HepG2 (cell line): ENCODE data around the gene RASIP1. TPM values are rescaled to one million over a fixed set of nuclear protein-coding genes. Genes with fewer than 3 reads are reported as not detected.
A peak's percentile ranks its signal among the peaks of the same experiment; 100 is the strongest.

Source experiments
- ARNT2 ChIP-seq: sonication (generic); formaldehyde crosslinking; IDR thresholded peaks from 2 replicates; pipeline ENCODE4 v1.8.0; 2022; ENCODE audit warnings: mild to moderate bottlenecking, low read depth, missing genetic modification reagents, moderate library complexity
- ATF4 ChIP-seq, 2 experiments: fragments of 450-650 bp in 1 of 2; sonication (generic) in 1 of 2; formaldehyde crosslinking; IDR thresholded peaks; 2 replicates each; pipeline versions ENCODE4 v1.5.0 to v1.8.0; 2020 to 2022; ENCODE audit warnings: mild to moderate bottlenecking in 1 of 2, missing genetic modification reagents in 1 of 2
- CHD2 ChIP-seq: IDR thresholded peaks from 2 replicates; pipeline ENCODE4 v1.6.1; 2011; ENCODE audit warnings: low read depth, low read length, improper control_type of control experiment
- EP300 ChIP-seq, 3 experiments: sonication (generic) in 1 of 3; formaldehyde crosslinking in 1 of 3; IDR thresholded peaks; 2 replicates each; pipeline versions ENCODE4 v1.5.1 to v1.6.1; 2011 to 2020; ENCODE audit warnings: low read depth in 2 of 3, low read length in 2 of 3, borderline replicate concordance in 1 of 3, improper control_type of control experiment in 1 of 3, mild to moderate bottlenecking in 1 of 3, missing genetic modification reagents in 1 of 3, moderate library complexity in 1 of 3
- IRF2 ChIP-seq: IDR thresholded peaks from 2 replicates; pipeline ENCODE4 v1.6.1; 2018; ENCODE audit warnings: missing genetic modification reagents, missing compliant biosample characterization
- KAT8 ChIP-seq: IDR thresholded peaks from 2 replicates; pipeline ENCODE4 v1.6.1; 2016; ENCODE audit warnings: missing genetic modification reagents, missing compliant biosample characterization
- MXI1 ChIP-seq: IDR thresholded peaks from 3 replicates; pipeline ENCODE4 v1.6.1; 2012; ENCODE audit warnings: low read depth, low read length, inconsistent platforms, borderline replicate concordance
- NR2F6 ChIP-seq, 2 experiments: IDR thresholded peaks; 2 replicates each; pipeline ENCODE4 v1.6.1; 2016; ENCODE audit warnings: antibody characterized with exemption in 1 of 2, mild to moderate bottlenecking in 1 of 2
- PHF20 ChIP-seq: sonication (generic); formaldehyde crosslinking; IDR thresholded peaks from 2 replicates; pipeline ENCODE4 v1.5.0; 2020; ENCODE audit warnings: mild to moderate bottlenecking, missing genetic modification reagents
- PHF21A ChIP-seq: sonication (generic); formaldehyde crosslinking; IDR thresholded peaks from 2 replicates; pipeline ENCODE4 v1.5.0; 2020; ENCODE audit warnings: mild to moderate bottlenecking, missing genetic modification reagents
- POLR2AphosphoS5 ChIP-seq: IDR thresholded peaks from 2 replicates; pipeline ENCODE4 v1.6.1; 2012; ENCODE audit warnings: low read depth, low read length
- PREB ChIP-seq: sonication (generic); formaldehyde crosslinking; IDR thresholded peaks from 2 replicates; pipeline ENCODE4 v1.4.0; 2020; ENCODE audit warnings: missing genetic modification reagents
- RARA ChIP-seq: IDR thresholded peaks from 2 replicates; pipeline ENCODE4 v1.6.1; 2016; ENCODE audit warnings: missing genetic modification reagents, missing compliant biosample characterization
- SKI ChIP-seq: fragments of 450-650 bp; IDR thresholded peaks from one replicate; pipeline ENCODE4 v1.6.1; 2018; ENCODE audit warnings: mild to moderate bottlenecking; ENCODE audit not compliant: partially characterized antibody
- SMC3 ChIP-seq: IDR thresholded peaks from 2 replicates; pipeline ENCODE4 v1.6.1; 2011; ENCODE audit warnings: low read length, improper control_type of control experiment
- SNAI1 ChIP-seq: sonication (generic); formaldehyde crosslinking; IDR thresholded peaks from 2 replicates; pipeline ENCODE4 v1.5.0; 2020; ENCODE audit warnings: mild to moderate bottlenecking, missing genetic modification reagents, borderline replicate concordance
- SPEN ChIP-seq: sonication (generic); formaldehyde crosslinking; IDR thresholded peaks from 2 replicates; pipeline ENCODE4 v1.5.1; 2020; ENCODE audit warnings: low read depth, mild to moderate bottlenecking, missing genetic modification reagents
- STAG1 ChIP-seq: sonication (generic); formaldehyde crosslinking; IDR thresholded peaks from 2 replicates; pipeline ENCODE4 v1.4.0; 2020; ENCODE audit warnings: missing genetic modification reagents
- TFDP1 ChIP-seq: IDR thresholded peaks from 2 replicates; pipeline ENCODE4 v1.6.1; 2016; ENCODE audit warnings: missing compliant biosample characterization, missing genetic modification reagents, borderline replicate concordance
- ZNF225 ChIP-seq: sonication (generic); formaldehyde crosslinking; IDR thresholded peaks from 2 replicates; pipeline ENCODE4 v1.4.0; 2020; ENCODE audit warnings: mild to moderate bottlenecking, missing genetic modification reagents
- ZNF276 ChIP-seq: sonication (generic); formaldehyde crosslinking; IDR thresholded peaks from 2 replicates; pipeline ENCODE4 v1.4.0; 2020; ENCODE audit warnings: mild to moderate bottlenecking, low read depth, missing genetic modification reagents
- ZNF761 ChIP-seq: sonication (generic); formaldehyde crosslinking; conservative IDR thresholded peaks from 2 replicates; pipeline ENCODE4 v1.4.0; 2020; ENCODE audit warnings: mild to moderate bottlenecking, missing genetic modification reagents
- polyA plus RNA-seq, 8 experiments: library from polyadenylated mRNA; depleted of rRNA in 3 of 8; stranded (reverse) in 7 of 8; unstranded in 1 of 8; fragments of >200 nt; fragmentation: Illumina TruSeq in 4 of 8; extraction: Trizol in 4 of 8; gene quantifications; 2 replicates each; pipeline versions ENCODE4 v1.2.1 to v1.2.3, GENCODE V29; 2011 to 2016; ENCODE audit warnings: low read depth in 4 of 8, missing spikeins in 1 of 8, mixed read lengths in 1 of 8; ENCODE audit not compliant: insufficient read depth in 1 of 8
- total RNA-seq, 5 experiments: library from RNA; depleted of rRNA; stranded (reverse); fragments of >200 nt; fragmentation: Illumina TruSeq; extraction: Trizol; gene quantifications; 2 replicates each; pipeline ENCODE4 v1.2.3, GENCODE V29; 2016; ENCODE audit warnings: low read depth in 1 of 5

RASIP1 gene
- total and polyA plus RNA-seq, 2 of the 13 experiments (the other 11 are each of a cell fraction or from before 2014, with no cell fraction given) = 0.44 to 0.58 TPM

DNA sequence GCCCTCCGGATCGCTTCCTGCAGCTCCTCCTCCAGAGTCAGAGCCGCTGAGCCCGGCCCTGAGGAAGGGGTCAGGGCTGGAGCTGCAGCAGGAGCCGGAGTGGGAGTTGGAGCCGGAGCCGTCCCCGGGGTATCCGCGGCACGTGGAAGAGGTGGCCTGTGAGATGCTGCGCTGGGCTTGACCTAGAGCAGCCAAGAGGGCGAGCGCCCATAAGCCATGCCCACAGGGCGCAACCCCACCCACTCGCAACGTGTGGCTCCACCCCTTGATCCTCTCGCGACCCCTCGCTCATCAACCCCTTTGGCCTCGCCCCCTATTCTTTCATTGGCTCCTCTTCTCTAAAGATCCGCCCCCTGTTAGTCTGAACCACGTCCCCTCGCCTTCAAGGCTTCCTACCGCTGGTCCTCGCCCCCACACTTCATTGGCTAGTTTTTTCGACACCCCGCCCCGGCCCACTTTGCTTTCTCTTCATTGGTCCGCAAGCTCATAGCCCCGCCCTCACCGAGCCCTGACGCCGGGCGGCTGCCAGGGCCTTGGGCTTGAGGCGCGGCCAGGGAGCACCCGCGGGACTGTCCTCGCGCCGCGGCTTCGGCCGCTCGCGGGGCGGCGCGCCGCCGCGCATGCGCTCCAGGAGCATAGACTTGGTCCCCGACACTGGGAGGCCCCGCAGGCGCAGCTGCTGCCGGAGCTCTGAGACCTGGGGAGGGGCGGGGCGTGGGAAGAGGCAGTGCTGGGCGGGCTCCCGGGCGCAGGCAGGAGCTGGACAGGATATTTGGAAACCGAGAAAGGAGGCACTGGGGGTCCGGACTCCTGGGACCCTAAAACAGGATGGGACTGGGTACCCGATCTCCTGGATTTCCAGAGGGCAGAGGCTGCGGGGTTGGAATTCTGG, 26.3 kb downstream of the RASIP1 start (continued):
- TF ChIP-seq RARA (CRISPR knock-in tag) = peak; percentile 35; the same call in 1 of the 2 replicates
- 0 out of 2 replicates have a peak, but pooled peaks have one; percentile 38 for TF ChIP-seq SPEN (CRISPR knock-in tag)
- TF ChIP-seq PHF20 (CRISPR knock-in tag) = no peak
- 0 out of 2 replicates have a peak, but pooled peaks have one; percentile 11 for TF ChIP-seq STAG1 (CRISPR knock-in tag)
- TF ChIP-seq MXI1 = peak; percentile 79; the same call in 1 of the 3 replicates
- TF ChIP-seq PREB (CRISPR knock-in tag) = no peak
- no peak for TF ChIP-seq SMC3
- TF ChIP-seq TFDP1 (CRISPR knock-in tag) = peak; percentile 66
- no peak for TF ChIP-seq SNAI1
- TF ChIP-seq POLR2AphosphoS5 = peak; percentile 44
- TF ChIP-seq EP300 (IDR thresholded peaks at IDR 0.05; ENCODE audit: low read depth in 2 of 2, low read length in 2 of 2) = no peak
- TF ChIP-seq EP300 (CRISPR knock-in tag; IDR thresholded peaks at IDR 0.05; ENCODE audit: borderline replicate concordance) = peak; percentile 30; the same call in 1 of the 2 replicates
- TF ChIP-seq ARNT2 (CRISPR knock-in tag) = peak; percentile 37; the same call in 1 of the 2 replicates
- TF ChIP-seq NR2F6 (IDR thresholded peaks at IDR 0.05) = 0 out of 2 replicates have a peak, but pooled peaks have one; percentile 9
- peak; percentile 64 for TF ChIP-seq NR2F6 (CRISPR knock-in tag; IDR thresholded peaks at IDR 0.05)
- TF ChIP-seq CHD2 = no peak
- no peak for TF ChIP-seq ZNF225 (CRISPR knock-in tag)
- TF ChIP-seq PHF21A (CRISPR knock-in tag) = peak; percentile 32; the same call in 1 of the 2 replicates
- TF ChIP-seq ZNF276 = peak; percentile 11; the same call in 1 of the 2 replicates
- TF ChIP-seq SKI = peak; percentile 17
- TF ChIP-seq ZNF761 = peak; percentile 67; the same call in 1 of the 2 replicates
- 0 out of 4 replicates have a peak, but pooled peaks of 1 of the 2 experiments have one; percentile 22 for TF ChIP-seq ATF4 (CRISPR knock-in tag; IDR thresholded peaks at IDR 0.05)
- peak; percentile 22; the same call in 1 of the 2 replicates for TF ChIP-seq IRF2 (CRISPR knock-in tag)
- 0 out of 2 replicates have a peak, but pooled peaks have one; percentile 31 for TF ChIP-seq KAT8
